CD4-positive, alpha-beta T cell (primary cell): ENCODE measurements around the gene RFPL2. TPM values are rescaled to one million over a fixed set of nuclear protein-coding genes. Genes with fewer than 3 reads are reported as not detected.

Source experiments
- ATAC-seq: fragments of 200-7000 bp; cut with Tn5 transposase; one replicate; pipeline ENCODE4 v1.10.0; 2022; ENCODE audit warnings: mild to moderate bottlenecking; ENCODE audit not compliant: poor library complexity
- CTCF ChIA-PET: fragments of 350-600 bp; sonication (Branson Sonifier 250); formaldehyde crosslinking; loops from one replicate; lab custom pipeline; 2021; ENCODE audit warnings: antibody characterized with exemption, inconsistent platforms; lab: Charles Lee
- POLR2A ChIA-PET: fragments of 350-600 bp; sonication (Branson Sonifier 250); formaldehyde crosslinking; loops from one replicate; lab custom pipeline; 2021; ENCODE audit warnings: antibody characterized with exemption, inconsistent platforms; lab: Charles Lee
- DNase-seq, 14 experiments: peaks; one replicate each; pipeline ENCODE4 v3.0.0-alpha.2; 2013 to 2020; ENCODE audit warnings: mixed read lengths in 2 of 14
- H3K27ac ChIP-seq, 2 donors: one replicate each; pipeline versions ENCODE4 v1.5.1 to v1.7.0; 2013; ENCODE audit warnings: low read length in 2 of 2, low read depth in 1 of 2, mild to moderate bottlenecking in 1 of 2
- H3K27me3 ChIP-seq, 2 experiments: 1 replicate in 1 of 2; 2 replicates in 1 of 2; pipeline versions ENCODE4 v1.6.1 to v1.7.0; 2013; ENCODE audit warnings: low read length in 2 of 2, control low read depth in 1 of 2, mild to moderate bottlenecking in 1 of 2, moderate library complexity in 1 of 2; ENCODE audit not compliant: insufficient read depth in 2 of 2, control insufficient read depth in 1 of 2
- H3K36me3 ChIP-seq: one replicate; pipeline ENCODE4 v1.6.1; 2013; ENCODE audit warnings: low read length, control low read depth; ENCODE audit not compliant: insufficient read depth
- H3K4me1 ChIP-seq: one replicate; pipeline ENCODE4 v1.6.1; 2013; ENCODE audit warnings: low read length, control low read depth; ENCODE audit not compliant: insufficient read depth
- H3K4me3 ChIP-seq: one replicate; pipeline ENCODE4 v1.5.1; 2013; ENCODE audit warnings: mild to moderate bottlenecking, low read length, moderate library complexity
- H3K9me3 ChIP-seq, 2 experiments: 1 replicate in 1 of 2; 2 replicates in 1 of 2; pipeline versions ENCODE4 v1.6.1 to v1.7.0; 2013; ENCODE audit warnings: low read length in 2 of 2, mild to moderate bottlenecking in 2 of 2, control low read depth in 1 of 2, moderate library complexity in 1 of 2; ENCODE audit not compliant: control insufficient read depth in 1 of 2, insufficient read depth in 1 of 2
- H3K27ac Mint-ChIP-seq: one replicate; pipeline ENCODE4 v1.8.0; 2020; ENCODE audit warnings: mixed read lengths
- H3K27me3 Mint-ChIP-seq: one replicate; pipeline ENCODE4 v1.8.0; 2021; ENCODE audit warnings: mixed read lengths
- H3K36me3 Mint-ChIP-seq: one replicate; pipeline ENCODE4 v1.8.0; 2021; ENCODE audit warnings: low read depth, mixed read lengths
- H3K4me1 Mint-ChIP-seq: one replicate; pipeline ENCODE4 v1.8.0; 2021; ENCODE audit warnings: low read depth, mixed read lengths
- H3K4me3 Mint-ChIP-seq: one replicate; pipeline ENCODE4 v1.8.0; 2020; ENCODE audit warnings: mild to moderate bottlenecking, mixed read lengths
- H3K9me3 Mint-ChIP-seq: one replicate; pipeline ENCODE4 v1.8.0; 2020; ENCODE audit warnings: mixed read lengths
- CTCF ChIP-seq: fragments of 200-600 bp; IDR thresholded peaks from one replicate; pipeline ENCODE4 v1.8.0; 2022; ENCODE audit warnings: antibody characterized with exemption, mild to moderate bottlenecking
- intact Hi-C, 2 experiments: fragments of 100-400 bp; cut with DNase I in 1 of 2; cut with micrococcal nuclease in 1 of 2; formaldehyde crosslinking; loops; one replicate each; pipeline versions ENCODE4 v1.15.1 to v1.9.0; 2023 to 2025; cut with DNase I, micrococcal nuclease
- total RNA-seq, 174 experiments: library from RNA in 2 of 174; stranded (reverse) in 2 of 174; gene quantifications; one replicate each; pipeline ENCODE4 v1.2.3 and lab custom pipeline; 2021 to 2026

The RFPL2 gene
- total RNA-seq, 2 experiments from 2014 or later: 0.30 to 0.47 TPM

- H3K27ac ChIP-seq: no peak overlapping the region
- intact Hi-C loops: loop anchor here in 1 of 2 experiments (5.0 kb wide), 1 partner anchor 75 kb away; no protein-coding TSS in a partner anchor
- no peak for TF ChIP-seq CTCF
- no peak for DNase-seq
- H3K9me3 Mint-ChIP-seq: no peaks in the 10 kb centered on the region
- H3K4me1 ChIP-seq: peaks cover 9% of the 10 kb centered on the region
- H3K4me3 Mint-ChIP-seq: no peak overlapping the region
- no peaks in the 10 kb centered on the region for H3K36me3 ChIP-seq
- peaks cover 41% of the 10 kb centered on the region for H3K27me3 Mint-ChIP-seq
- no peak overlapping the region for H3K27ac Mint-ChIP-seq
- no peaks in the 10 kb centered on the region for H3K4me1 Mint-ChIP-seq
- no peak overlapping the region for H3K4me3 ChIP-seq
- ChIA-PET CTCF (no interaction called here), POLR2A (no interaction called here)
- H3K27me3 ChIP-seq: peaks cover 22 to 24% of the 10 kb centered on the region in 2 experiments
- H3K9me3 ChIP-seq: no peaks in the 10 kb centered on the region
- no peak for ATAC-seq
- no peaks in the 10 kb centered on the region for H3K36me3 Mint-ChIP-seq
These were observed 27.6 kb downstream of the RFPL2 start for GRCh38 chr22:32177221-32177765.

DNA sequence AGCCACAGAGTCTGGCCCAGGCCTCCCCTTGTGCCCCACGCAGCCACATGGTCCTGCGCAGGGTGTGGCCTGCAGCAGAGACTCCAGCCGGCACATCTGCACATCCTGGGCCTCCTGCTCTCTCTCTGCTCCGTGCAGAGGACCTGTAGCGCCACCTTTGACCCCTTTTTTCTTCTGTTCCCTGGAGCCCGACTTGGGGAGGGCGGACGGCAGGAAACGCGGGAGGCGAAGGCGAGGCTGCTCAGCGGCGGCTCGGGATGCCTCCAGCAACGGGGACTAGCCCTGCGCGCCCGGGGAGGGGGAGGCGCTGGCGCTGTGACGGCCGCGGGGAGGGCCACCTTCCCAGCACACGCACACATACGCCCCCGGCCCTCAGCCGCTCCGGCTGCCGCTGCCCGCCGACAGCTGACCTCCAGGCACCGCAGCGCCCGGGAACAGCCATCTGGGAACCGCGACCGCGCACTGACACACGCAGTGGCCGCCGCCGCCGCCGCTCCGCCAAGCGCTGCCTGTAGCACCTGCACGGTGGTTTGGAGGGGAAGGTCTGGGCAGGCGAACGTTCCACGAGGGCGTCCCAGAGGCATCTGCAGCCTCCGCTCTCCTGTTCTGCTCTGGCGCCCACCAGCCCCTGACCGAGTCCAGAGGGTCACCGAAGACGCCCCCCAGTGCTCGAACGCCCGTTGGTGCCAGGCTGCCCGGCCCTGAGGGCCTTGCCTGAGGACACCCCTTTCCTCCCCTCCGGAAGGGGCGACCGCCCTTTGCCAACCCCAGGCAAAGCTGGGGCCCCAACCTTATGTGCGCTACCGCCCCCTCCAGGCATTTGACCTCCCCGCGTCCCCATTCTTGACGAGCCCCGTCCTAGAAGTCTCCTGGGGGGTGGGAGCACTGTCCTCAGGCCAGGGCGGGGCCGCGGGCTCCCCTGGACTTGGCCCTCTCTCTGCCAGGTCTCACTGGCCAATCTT, 28.9 kb downstream of the RFPL2 start:
- Mint-ChIP-seq H3K27ac (no peak overlapping the region), H3K9me3 (no peaks in the 10 kb centered on the region), H3K36me3 (no peaks in the 10 kb centered on the region), H3K4me3 (no peak overlapping the region), H3K27me3 (peaks cover 41% of the 10 kb centered on the region), H3K4me1 (no peaks in the 10 kb centered on the region)
- Histone ChIP-seq H3K9me3 (no peaks in the 10 kb centered on the region), H3K4me3 (peak overlapping the region; percentile 33), H3K4me1 (peaks cover 9% of the 10 kb centered on the region), H3K27me3 (peaks cover 22 to 24% of the 10 kb centered on the region in 2 experiments), H3K36me3 (no peaks in the 10 kb centered on the region), H3K27ac (no peak overlapping the region)
- intact Hi-C loops: loop anchor here in 1 of 2 experiments (5.0 kb wide), 1 partner anchor 74 kb away; no protein-coding TSS in a partner anchor
- CTCF ChIA-PET: no interaction called here
- TF ChIP-seq CTCF: no peak
- POLR2A ChIA-PET: no interaction called here
- DNase-seq: peak in 2 of 14 experiments; percentile 10 to 31
- no peak for ATAC-seq

DNA sequence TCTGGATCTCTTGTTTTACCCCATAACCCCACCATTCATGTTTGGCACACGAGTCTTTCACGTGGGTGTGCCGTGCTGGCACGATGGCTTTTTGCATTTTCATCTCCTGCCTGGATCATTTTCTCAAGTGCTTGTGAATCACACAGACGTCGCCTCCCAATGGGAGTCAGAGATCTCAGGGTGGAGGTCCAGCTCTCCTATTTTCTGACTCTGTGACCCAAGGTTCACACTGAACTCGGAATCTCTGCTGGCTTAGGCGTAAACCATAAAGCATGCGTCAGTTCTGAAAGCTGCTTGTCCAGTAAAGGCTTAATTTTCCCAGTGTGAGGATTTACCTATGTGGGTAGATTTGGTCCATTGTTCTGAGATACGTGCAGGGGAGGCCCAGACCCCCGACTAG, 29.8 kb downstream of the RFPL2 start:
- Histone ChIP-seq H3K36me3 (no peaks in the 10 kb centered on the region), H3K27ac (no peak overlapping the region), H3K4me1 (peaks cover 9% of the 10 kb centered on the region), H3K4me3 (no peak overlapping the region), H3K9me3 (no peaks in the 10 kb centered on the region), H3K27me3 (peaks cover 22 to 24% of the 10 kb centered on the region in 2 experiments)
- Mint-ChIP-seq H3K4me1 (no peaks in the 10 kb centered on the region), H3K9me3 (no peaks in the 10 kb centered on the region), H3K27me3 (peaks cover 41% of the 10 kb centered on the region), H3K36me3 (no peaks in the 10 kb centered on the region), H3K4me3 (no peak overlapping the region), H3K27ac (no peak overlapping the region)
- DNase-seq: no peak
- intact Hi-C loops: loop anchor here in 1 of 2 experiments (5.0 kb wide), 1 partner anchor 73 kb away; no protein-coding TSS in a partner anchor
- CTCF ChIA-PET: no interaction called here
- TF ChIP-seq CTCF: no peak
- POLR2A ChIA-PET: no interaction called here
- ATAC-seq: no peak
